Stimulated activated CD4-positive, alpha-beta T cell treated with anti-CD3 and anti-CD28 coated beads, TNF-alpha, amount 100 ng/mL, for 24 hours (primary cell): ENCODE measurements around the gene USB1.

Source experiments
- DNase-seq, 3 experiments: peaks; one replicate each; pipeline ENCODE4 v3.0.0-alpha.2; 2020; ENCODE audit warnings: low read depth in 3 of 3

The USB1 gene

GRCh38 chr16:58048494-58049231 lies 47.5 kb downstream of the USB1 start:
- DNase-seq: no peak

GRCh38 chr16:58049232-58050185 lies 48.3 kb downstream of the USB1 start:
- DNase-seq: no peak

- no peak for DNase-seq
These were observed 50.1 kb downstream of the USB1 start for GRCh38 chr16:58051296-58051695.

- DNase-seq: no peak
These were observed 50.8 kb downstream of the USB1 start for GRCh38 chr16:58051821-58052603.

GRCh38 chr16:58053682-58054005 lies 52.4 kb downstream of the USB1 start:
- no peak for DNase-seq

GRCh38 chr16:58054289-58054688 lies 53.1 kb downstream of the USB1 start:
- no peak for DNase-seq

- no peak for DNase-seq
These were observed 55.4 kb downstream of the USB1 start for GRCh38 chr16:58056580-58056979.

GRCh38 chr16:58057121-58057520 lies 55.9 kb downstream of the USB1 start:
- no peak for DNase-seq

- DNase-seq: no peak
These were observed 56.6 kb downstream of the USB1 start for GRCh38 chr16:58057784-58058183.

- no peak for DNase-seq
These were observed 61.6 kb downstream of the USB1 start for GRCh38 chr16:58062821-58063220.

GRCh38 chr16:58063377-58064076 lies 62.3 kb downstream of the USB1 start:
- no peak for DNase-seq

- no peak for DNase-seq
These were observed 69.4 kb downstream of the USB1 start for GRCh38 chr16:58070585-58070984.
